GM12865 (cell line): Measurements from ENCODE around the gene PHF21B.

Source experiments
- DNase-seq: peaks from one replicate; pipeline ENCODE4 v3.0.0; 2010; ENCODE audit warnings: low read depth
- H3K4me3 ChIP-seq: 2 replicates; pipeline ENCODE4 v1.5.1; 2011; ENCODE audit warnings: mild to moderate bottlenecking, low read depth, low read length, control low read depth
- TF ChIP-seq, protein P1 (sequence below): IDR thresholded peaks from 2 replicates; pipeline ENCODE4 v1.5.1; 2011; ENCODE audit warnings: low read length, control low read depth, low read depth, inconsistent platforms; ENCODE audit not compliant: insufficient read depth; ENCODE audit errors: missing control alignments

The PHF21B gene

DNA sequence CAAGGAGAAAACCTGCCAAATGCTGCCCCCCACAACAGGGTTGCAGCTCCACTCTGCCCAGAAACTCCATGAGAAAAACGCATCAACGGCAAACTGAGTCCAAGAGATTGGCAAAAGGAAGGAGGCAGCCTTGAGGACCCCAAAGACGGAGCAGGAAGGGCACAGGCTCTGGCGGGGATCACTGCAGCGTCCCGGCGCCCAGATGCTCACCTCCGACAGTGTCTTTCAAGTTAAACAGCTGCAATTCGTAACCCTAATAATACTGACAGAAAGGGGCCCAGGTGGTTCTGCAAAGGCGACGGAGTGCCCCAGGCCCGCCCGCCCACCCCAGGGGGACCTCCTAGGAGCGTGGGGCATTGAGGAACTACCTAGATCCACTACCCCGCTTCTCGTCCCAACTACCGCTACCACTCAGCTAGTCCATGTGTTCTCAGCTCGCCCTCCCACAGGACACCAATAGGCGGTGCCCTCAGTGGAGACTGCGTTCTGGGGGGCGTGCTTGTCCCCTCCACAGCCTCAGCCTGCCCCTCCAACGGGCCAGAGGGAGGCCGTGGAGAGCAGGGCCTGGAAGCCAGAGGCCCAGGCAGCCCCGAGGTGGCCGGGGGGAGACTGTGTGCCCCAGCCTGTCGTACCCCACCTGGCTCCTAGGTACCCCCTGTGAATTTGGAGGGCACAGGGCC lies 127.4 kb downstream of the PHF21B start:
- TF ChIP-seq, protein P1, sequence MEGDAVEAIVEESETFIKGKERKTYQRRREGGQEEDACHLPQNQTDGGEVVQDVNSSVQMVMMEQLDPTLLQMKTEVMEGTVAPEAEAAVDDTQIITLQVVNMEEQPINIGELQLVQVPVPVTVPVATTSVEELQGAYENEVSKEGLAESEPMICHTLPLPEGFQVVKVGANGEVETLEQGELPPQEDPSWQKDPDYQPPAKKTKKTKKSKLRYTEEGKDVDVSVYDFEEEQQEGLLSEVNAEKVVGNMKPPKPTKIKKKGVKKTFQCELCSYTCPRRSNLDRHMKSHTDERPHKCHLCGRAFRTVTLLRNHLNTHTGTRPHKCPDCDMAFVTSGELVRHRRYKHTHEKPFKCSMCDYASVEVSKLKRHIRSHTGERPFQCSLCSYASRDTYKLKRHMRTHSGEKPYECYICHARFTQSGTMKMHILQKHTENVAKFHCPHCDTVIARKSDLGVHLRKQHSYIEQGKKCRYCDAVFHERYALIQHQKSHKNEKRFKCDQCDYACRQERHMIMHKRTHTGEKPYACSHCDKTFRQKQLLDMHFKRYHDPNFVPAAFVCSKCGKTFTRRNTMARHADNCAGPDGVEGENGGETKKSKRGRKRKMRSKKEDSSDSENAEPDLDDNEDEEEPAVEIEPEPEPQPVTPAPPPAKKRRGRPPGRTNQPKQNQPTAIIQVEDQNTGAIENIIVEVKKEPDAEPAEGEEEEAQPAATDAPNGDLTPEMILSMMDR, result no peak
- H3K4me3 ChIP-seq, result no peak overlapping the region
- no peak for DNase-seq

DNA sequence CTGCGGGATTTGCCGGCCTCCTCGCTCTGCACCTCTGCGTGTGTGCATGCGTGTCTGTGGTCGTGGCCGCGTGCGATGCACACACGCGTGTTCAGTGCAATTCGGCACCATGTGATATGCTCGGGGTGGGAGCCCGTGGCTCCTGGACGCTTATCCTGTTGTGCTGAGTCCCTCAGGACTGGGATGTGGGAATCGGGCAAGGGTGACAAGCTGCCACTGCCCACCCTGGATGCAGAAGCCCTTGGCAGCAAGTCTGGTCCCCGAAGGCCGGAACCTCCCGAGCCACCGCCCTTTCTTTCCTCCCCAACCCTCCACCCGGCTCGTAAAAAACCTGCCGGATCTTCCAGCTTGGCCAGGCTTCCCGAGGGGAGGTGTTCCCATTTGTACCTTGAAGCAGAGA lies 128.2 kb downstream of the PHF21B start:
- DNase-seq, result no peak
- H3K4me3 ChIP-seq, result no peak overlapping the region
- TF ChIP-seq, protein P1, result no peak

DNA sequence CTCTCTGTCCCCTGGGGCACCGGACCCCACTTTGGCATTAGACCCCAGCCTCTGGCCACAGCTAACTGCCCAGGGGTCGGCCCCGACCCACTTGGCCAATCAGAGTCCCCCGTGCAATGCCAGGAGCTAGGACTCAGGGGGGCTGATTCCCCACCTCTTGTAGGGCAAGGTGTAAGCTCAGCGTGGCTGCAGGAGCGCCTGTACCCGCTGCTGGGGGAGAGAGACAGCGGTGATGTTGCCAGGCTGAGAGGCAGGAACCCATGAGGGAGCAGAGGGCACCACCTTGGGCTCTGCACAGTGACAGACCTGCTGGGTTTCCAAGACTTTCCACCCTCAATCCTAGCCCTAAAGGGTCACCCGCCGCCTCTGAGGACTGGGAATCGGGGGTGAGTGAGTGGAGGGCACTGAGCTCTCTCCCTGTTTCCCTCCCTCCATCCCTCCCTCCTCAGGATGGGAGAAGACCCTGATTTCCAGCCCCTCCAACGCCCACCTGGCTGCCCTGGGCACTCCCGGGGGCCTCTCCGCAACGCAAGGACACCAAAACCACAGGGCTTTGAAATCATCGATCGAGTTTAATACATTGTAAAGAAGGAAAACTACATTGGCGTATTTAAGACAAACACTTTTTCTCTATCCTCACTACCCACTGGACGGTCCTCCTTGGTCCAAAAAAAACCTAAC lies 129.1 kb downstream of the PHF21B start:
- TF ChIP-seq, protein P1, result no peak
- no peak overlapping the region for H3K4me3 ChIP-seq
- no peak for DNase-seq

DNA sequence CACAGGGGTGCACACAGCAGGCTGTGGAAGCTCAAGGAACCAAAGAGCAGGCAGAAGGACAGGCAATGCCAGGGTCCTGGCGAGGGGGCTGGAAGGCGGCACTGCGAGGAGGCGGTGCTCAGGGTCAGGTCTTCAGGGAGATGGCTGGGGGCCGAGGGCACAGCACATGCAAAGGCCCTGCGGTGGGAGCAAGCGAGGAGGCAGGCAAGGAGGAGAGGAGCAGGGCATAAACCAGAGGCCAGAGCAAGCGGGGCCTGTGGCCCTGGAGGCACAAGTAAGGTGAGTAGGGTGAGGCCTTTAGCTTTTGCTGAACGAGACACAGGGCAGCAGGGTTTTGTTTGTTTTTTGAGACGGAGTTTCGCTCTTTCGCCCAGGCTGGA lies 130.5 kb downstream of the PHF21B start:
- TF ChIP-seq, protein P1, result no peak
- H3K4me3 ChIP-seq, result no peak overlapping the region
- no peak for DNase-seq

DNA sequence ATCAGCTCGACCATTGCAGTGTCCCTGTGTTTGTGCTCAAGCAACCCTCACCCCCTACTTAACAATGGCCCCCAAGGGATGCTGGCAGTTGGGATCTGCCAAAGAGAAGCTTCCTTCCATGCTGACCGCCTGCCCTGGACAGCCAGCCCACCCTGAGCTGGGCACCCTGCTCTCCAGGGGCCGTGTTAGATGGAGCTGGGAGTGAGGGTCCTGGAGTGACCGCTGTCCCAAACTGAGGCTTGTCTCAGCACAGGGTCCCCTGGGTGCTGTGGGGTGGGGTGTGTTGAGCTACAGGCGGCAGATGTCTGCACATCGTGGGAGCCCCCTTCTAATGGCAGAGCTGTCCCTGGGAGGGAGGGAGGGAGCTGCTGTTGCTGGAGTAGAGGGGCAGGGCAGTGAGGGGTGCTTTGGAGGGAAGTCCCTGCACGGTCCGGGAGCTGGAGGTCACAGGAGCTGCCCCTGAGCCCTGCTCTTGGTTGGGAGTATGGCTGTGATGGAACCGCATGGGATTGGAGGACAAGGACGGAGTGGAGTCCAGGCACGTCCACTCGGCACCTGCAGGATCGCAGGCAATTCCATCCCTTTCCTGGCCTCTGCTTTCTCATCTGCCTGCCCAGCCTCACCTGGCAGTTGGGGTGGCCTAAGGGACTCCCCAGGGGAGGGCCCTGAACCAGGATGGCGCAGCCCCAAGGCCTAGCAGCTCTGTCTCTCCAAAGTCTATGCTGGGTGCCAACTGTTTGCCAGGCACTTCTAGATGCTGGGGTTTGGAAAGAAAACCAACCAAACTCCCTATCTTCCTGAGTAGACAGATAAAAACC lies 131.1 kb downstream of the PHF21B start:
- DNase-seq, result no peak
- no peak overlapping the region for H3K4me3 ChIP-seq
- TF ChIP-seq, protein P1, result no peak

DNA sequence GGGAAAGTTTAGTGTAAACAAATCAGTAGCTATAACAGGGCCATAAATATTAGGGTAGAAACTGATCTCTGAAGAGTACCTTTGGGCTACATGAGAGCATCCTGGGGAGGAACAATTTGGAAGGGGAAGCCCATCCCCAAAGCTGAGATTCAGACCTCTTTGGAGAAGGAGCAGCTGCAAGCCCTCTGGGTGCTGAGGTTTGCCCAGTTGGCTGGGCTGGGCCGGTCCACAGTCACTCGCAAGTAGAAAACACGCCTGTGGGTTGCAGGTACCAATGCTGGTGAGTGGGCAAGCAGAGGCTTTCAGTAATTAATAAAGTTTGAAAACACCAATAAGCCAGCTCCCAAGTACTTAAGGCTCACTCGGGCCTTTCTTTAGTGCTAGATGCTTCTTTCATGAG lies 132.9 kb downstream of the PHF21B start:
- TF ChIP-seq, protein P1, result no peak
- H3K4me3 ChIP-seq, result no peak overlapping the region
- no peak for DNase-seq
